GM12872 (cell line): ENCODE measurements around the gene CFAP61.

ENCODE experiments used
- CTCF ChIP-seq: IDR thresholded peaks from 3 replicates; pipeline ENCODE4 v1.5.1; 2011; ENCODE audit warnings: low read depth, mild to moderate bottlenecking, low read length, moderate library complexity; ENCODE audit not compliant: insufficient read depth

Gene CFAP61

GRCh38 chr20:20181322-20181721 is 129.0 kb downstream of the CFAP61 start:
- no peak for TF ChIP-seq CTCF

GRCh38 chr20:20184149-20184548 is 131.8 kb downstream of the CFAP61 start:
- TF ChIP-seq CTCF = peak; percentile 64

- no peak for TF ChIP-seq CTCF
Measured at GRCh38 chr20:20184706-20185105, 132.4 kb downstream of the CFAP61 start.

GRCh38 chr20:20188647-20189046 is 136.3 kb downstream of the CFAP61 start:
- TF ChIP-seq CTCF = no peak

- TF ChIP-seq CTCF = no peak
Measured at GRCh38 chr20:20192366-20192765, 140.0 kb downstream of the CFAP61 start.

GRCh38 chr20:20195021-20195705 is 142.8 kb downstream of the CFAP61 start:
- no peak for TF ChIP-seq CTCF

- TF ChIP-seq CTCF = no peak
Measured at GRCh38 chr20:20196610-20197009, 144.3 kb downstream of the CFAP61 start.
